ENCODE results near the gene ADIG.

ADIG gene

DNA sequence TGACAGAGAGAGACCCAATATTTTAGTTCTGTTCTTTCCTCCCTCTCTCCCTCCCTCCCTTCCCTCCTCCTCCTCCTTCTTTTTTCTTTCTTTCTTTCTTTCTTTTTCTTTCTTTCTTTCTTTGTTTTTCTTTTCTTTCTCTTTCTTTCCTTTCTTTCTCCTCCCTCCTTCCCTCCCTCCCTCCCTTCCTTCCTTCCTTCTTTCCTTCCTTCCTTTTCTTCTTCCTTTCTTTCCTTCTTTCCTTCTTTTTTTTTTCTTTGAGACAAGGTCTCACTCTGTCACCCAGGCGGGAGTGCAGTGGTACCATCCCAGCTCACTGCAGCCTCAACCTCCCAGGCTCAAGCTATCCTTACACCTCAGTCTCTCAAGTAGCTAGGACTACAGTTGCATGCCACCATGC, 49.0 kb downstream of the ADIG start:
- in situ Hi-C loops (cut with MboI; ENCODE audit: low sequenced_read_pairs): loop anchor here (25.0 kb wide), 2 partner anchors 282 to 407 kb away; no protein-coding TSS in a partner anchor

DNA sequence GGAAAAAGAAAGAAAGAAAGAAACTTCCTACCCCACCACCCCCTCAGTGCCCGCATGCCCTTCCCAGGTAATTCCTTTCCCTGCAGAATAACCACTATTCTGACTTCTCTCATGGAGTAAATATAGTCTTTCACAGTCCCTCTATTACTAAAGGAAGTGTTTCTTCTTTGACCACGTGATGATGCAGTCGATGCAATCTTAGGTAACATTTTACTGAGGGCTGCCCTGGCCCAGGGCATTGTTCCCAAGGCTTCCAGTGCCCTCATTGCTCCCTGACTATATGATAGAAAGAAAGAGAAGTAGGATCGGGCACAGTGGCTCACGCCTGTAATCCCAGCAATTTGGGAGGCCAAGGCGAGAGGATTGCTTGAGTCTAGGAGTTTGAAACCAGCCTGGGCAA, 49.7 kb downstream of the ADIG start:
- in situ Hi-C loops (cut with MboI; ENCODE audit: low sequenced_read_pairs): loop anchor here (25.0 kb wide), 2 partner anchors 282 to 407 kb away; no protein-coding TSS in a partner anchor

DNA sequence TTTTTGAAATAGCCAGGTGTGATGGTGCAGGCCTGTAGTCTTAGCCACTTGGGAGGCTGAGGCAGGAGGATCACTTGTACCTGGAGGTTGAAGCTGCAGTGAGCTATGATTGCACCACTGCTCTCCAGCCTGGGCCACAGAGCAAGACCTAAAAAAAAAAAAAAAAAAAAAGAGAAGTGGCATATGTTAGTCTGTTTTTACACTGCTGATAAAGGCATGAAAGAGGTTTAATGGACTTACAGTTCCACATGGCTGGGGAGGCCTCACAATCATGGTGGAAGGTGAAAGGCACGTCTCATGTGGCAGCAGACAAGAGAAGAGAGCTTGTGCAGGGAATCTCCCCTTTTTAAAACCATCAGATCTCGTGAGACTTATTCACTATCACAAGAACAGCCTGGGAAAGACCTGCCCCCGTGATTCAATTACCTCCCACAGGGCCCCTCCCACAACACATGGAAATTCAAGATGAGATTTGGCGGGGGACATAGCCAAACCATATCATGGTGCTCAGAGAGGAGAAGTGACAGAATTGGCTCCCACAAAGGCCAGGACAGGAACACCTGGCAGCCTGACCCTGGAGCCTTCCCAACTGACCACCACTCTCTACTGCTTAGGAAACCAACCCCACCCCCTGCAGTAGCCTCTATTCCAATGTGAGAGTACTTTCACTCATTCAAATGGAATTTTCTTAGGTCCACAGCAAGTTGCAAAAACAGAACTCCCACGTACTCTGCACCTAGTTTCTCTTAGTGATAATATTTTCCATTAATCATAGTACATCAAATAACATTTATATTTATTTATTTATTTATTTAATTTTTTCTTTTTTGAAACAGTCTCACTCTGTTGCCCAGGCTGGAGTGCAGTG, 50.4 kb downstream of the ADIG start:
- in situ Hi-C loops (cut with MboI; ENCODE audit: low sequenced_read_pairs): loop anchor here (25.0 kb wide), 2 partner anchors 281 to 406 kb away; no protein-coding TSS in a partner anchor

DNA sequence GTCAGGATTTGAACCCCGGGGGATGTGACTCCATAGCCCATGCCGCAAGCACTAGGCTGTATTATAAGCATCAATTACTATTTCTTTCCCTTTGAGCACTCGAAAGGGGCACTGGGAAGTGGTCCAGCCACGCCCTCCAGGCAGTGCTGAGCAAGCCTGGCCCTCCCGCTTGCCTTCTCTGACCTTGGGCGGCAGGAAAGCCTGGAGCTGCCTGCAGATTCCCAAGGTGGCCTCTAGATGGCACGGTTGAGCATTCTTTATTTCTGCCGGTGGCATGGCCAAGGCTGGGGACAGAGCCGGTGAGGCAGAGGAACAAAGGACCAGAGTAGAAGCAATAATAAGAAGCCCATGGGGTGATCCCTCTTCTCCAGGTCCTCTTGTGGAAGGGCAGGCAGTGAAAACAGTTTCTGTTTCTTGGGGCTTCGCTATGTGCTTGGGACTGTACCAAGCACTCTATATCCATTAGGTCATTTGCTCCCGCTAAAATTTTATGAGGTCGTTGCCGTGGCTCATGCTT, 52.6 kb downstream of the ADIG start:
- in situ Hi-C loops (cut with MboI; ENCODE audit: low sequenced_read_pairs): loop anchor here (25.0 kb wide), 2 partner anchors 279 to 404 kb away; no protein-coding TSS in a partner anchor

DNA sequence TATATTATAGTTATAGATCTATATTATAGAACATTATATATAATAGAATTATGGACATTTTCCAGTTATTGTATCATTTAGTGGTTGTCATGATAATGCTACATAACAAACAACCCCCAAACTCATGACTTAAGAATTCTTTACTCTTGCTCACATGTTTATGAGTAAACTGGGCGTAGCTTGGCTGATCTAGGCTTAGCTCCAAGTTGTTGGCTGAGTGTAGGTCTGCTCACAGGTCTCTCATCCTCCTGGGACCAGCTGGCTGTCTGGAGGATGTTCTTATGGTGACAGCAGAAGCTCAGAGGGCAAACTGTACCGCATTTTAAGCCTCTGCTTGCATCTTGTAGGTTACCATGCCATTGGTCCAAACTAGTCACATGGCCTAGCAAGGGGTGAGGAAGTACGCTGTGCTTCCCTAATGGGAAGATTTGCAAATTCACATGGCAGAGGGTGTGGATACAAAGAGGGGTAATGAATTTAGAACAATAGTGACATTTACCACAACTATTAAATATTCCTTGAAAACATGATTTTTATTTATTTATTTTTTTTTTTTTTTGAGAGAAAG, 54.8 kb downstream of the ADIG start:
- in situ Hi-C loops (cut with MboI; ENCODE audit: low sequenced_read_pairs): loop anchor here (25.0 kb wide), 2 partner anchors 276 to 401 kb away; no protein-coding TSS in a partner anchor
